Measurements from ENCODE around the gene PNPLA1.
A peak's percentile ranks its signal among the peaks of the same experiment; 100 is the strongest.

Gene PNPLA1

GRCh38 chr6:36241728-36242127, 28.1 kb upstream of the PNPLA1 start:
- TF ChIP-seq CTCF (IDR thresholded peaks at IDR 0.05), result no peak

DNA sequence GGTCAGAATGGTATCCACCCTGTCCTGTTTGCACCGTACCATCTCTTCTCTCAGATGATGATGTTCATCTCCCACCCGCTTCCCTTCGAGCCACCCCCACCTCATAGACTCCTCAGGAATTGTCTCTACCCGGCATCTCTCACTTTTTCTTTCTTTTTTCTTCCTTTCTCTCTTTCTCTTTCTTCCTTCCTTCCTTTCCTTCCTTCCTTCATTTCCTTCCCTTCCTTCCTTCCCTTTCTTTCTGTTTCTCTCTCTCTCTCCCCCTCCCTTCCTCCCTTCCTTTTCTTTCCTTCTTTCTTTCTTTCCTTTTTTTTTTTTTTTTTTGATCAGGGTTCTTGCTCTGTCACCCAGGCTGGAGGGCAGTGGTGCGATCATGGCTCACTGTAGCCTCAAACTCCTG, 27.7 kb upstream of the PNPLA1 start:
- TF ChIP-seq CTCF (IDR thresholded peaks at IDR 0.05), result no peak

DNA sequence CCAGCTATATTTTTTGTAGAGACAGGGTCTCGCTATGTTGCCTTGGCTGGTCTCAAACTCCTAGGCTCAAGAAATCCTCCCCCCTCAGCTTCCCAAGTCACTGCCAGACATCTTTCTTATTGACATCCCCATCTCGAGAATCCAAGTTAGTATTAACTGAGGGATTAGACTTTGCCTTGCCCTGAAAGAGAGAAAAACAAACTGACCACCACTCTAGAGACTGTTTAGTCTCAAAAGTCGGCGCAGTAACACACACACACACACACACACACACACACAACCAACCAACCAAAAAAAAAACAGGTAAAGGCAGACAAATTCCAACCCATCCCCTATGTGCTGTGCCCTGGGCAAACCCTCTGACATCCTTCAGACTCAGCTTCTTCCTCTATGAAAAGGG, 27.2 kb upstream of the PNPLA1 start:
- no peak for TF ChIP-seq CTCF (IDR thresholded peaks at IDR 0.05)

DNA sequence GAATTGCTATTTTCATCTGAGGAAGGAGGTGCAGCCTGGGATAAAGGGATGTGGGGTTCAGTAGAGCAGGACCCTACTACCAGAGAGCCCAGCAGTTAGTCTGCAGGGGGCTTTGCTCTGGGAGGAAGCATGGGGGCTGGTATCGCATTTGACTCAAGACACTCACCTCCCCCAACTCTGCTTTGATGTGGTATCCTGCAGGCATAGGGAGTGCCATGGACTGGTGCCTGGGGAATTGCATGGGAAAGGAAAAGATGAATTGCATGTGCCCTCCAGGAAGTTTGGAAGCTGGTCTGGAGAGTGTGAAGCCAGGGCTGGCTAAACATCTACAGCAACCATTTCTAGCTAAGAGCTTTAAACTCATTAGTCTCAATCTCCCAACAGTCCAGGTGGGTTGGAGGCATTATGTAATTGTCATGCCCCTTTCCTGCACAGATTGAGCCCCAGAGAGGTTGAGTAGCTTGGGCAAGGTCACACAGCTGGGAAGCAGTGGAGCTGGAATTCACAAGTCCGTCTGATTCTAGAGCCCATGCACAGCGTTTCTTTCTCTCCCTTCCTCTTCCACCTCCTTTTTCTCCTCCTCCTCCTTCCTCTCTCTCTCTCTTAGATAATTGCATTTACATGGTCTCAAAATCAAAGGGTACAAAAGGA, 26.2 kb upstream of the PNPLA1 start:
- no peak for TF ChIP-seq CTCF (IDR thresholded peaks at IDR 0.05)

GRCh38 chr6:36244641-36245280, 25.1 kb upstream of the PNPLA1 start:
- TF ChIP-seq CTCF (IDR thresholded peaks at IDR 0.05), result no peak

DNA sequence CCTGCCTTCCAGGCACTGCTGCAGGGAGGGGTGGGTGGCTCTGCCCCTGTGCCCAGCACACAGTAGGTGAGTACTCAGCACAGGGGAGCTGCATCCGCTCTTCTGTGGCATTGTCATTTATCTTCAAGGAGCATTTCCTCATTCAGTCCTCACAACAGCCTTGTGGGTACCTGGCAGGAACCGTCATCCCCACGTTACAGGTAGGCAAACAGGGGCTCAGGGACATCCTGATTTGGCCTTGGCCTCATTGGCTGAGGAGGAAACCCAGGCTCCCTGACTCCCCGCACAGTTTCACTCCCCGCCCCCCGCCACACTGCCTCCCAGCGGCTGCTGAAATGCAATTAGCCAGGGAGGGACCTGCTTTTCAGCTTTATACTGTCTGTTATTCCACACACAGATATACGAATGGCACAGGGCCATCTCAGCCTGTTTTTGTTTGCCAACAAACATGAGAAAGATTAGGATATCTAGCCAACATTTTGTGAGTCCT, 24.2 kb upstream of the PNPLA1 start:
- peak; percentile 73 for TF ChIP-seq CTCF (IDR thresholded peaks at IDR 0.05)

GRCh38 chr6:36246506-36247268, 23.2 kb upstream of the PNPLA1 start:
- no peak for TF ChIP-seq CTCF (IDR thresholded peaks at IDR 0.05)
